ENCODE results near the gene PCSK9.

DNA sequence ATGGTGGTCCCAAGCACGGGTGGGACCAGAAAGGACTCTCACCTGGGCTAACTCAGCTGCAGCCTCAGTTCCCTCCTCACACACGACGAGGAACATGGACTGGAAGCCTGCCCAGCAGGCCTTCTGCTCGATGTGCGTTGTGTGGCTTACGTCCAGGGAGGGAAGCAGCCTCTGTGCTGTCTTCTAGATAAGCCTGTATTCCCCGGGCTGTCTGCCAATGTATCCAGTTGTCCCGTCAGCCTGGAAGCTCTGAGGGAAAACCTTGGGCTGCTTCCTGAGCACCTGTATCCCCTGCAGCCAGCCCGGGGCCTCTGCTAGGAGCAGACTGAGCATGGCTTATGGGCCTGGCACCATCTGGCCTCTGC is 10.5 kb downstream of the PCSK9 start:
- TF ChIP-seq CTCF (IDR thresholded peaks at IDR 0.05) (no peak), POLR2A (IDR thresholded peaks at IDR 0.05) (no peak)
